BLaER1 (cell line): ENCODE data around the gene SIN3A.
"Not testable (repeated sequence)": the region's sequence is repeated elsewhere in the genome, so short reads cannot be mapped to it uniquely, and the experiment has no call there.

ENCODE experiments used
- H3K27ac ChIP-seq: shearing (Covaris generic); formaldehyde crosslinking; 2 replicates; pipeline ENCODE4 v1.8.1; 2022
- H3K27me3 ChIP-seq: shearing (Covaris generic); formaldehyde crosslinking; 2 replicates; pipeline ENCODE4 v1.8.1; 2022
- H3K36me3 ChIP-seq: shearing (Covaris generic); formaldehyde crosslinking; 2 replicates; pipeline ENCODE4 v1.8.1; 2022
- H3K4me1 ChIP-seq: shearing (Covaris generic); formaldehyde crosslinking; 2 replicates; pipeline ENCODE4 v1.8.1; 2022
- H3K4me2 ChIP-seq: shearing (Covaris generic); formaldehyde crosslinking; 2 replicates; pipeline ENCODE4 v1.8.1; 2022
- H3K4me3 ChIP-seq: shearing (Covaris generic); formaldehyde crosslinking; 2 replicates; pipeline ENCODE4 v1.8.1; 2022
- H3K9ac ChIP-seq: shearing (Covaris generic); formaldehyde crosslinking; 2 replicates; pipeline ENCODE4 v1.8.1; 2022
- H3K9me3 ChIP-seq: shearing (Covaris generic); formaldehyde crosslinking; 2 replicates; pipeline ENCODE4 v1.8.1; 2022
- H4K20me1 ChIP-seq: shearing (Covaris generic); formaldehyde crosslinking; 2 replicates; pipeline ENCODE4 v1.8.1; 2022
- Cebpa-rat ChIP-seq: shearing (Covaris generic); IDR thresholded peaks from 2 replicates; pipeline ENCODE4 v1.8.1; 2022

The SIN3A gene

DNA sequence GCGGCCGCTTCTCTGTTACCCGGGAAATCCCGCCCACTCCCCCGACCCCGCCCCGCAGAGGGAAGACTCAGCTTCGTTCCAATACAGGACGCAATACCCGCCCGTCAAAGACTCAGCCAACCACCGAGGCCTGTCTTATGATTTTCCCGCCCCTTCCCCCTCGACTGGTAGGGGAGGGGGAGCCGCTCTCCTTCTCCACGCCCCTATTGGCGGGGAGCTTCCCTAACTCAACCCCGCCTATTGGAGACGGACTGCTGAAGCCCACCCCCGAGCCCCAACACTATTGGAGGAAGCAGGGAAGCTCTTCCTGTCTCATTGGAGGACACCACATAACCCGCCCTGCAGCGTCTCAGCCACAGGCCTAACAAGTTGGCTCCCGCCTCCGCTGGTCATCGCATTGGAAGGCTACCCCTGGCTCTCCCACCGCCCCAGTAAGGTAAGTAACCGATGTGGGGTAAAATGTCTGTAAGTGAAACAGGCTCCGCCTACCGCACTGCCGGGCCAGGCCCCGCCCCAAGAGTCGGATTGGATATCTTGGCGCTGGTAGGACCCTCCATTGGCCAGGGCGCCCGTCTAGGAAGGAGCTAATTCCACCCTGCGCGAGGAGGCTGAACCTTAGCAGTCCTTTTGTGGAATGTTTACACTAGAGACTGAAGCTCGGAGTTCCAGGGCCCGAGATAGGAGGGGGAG is at the start of gene SIN3A:
Gene SIN3A, minus strand, starts transcription at position 17 of the 690 bp plus-strand sequence. CDS start 21,315 bp downstream, outside the sequence.
- no peak for TF ChIP-seq Cebpa-rat
- Histone ChIP-seq H3K4me2 (peak within 1 kb of the TSS; percentile 98), H4K20me1 (peaks cover 43% of the 10 kb centered on the region), H3K27me3 (no peaks in the 10 kb centered on the region), H3K4me3 (peak within 1 kb of the TSS; percentile 90), H3K27ac (peak within 1 kb of the TSS; percentile 96), H3K9ac (peak within 1 kb of the TSS; percentile 93), H3K4me1 (peaks cover 46% of the 10 kb centered on the region), H3K9me3 (no peaks in the 10 kb centered on the region), H3K36me3 (peaks cover 16% of the 10 kb centered on the region)

DNA sequence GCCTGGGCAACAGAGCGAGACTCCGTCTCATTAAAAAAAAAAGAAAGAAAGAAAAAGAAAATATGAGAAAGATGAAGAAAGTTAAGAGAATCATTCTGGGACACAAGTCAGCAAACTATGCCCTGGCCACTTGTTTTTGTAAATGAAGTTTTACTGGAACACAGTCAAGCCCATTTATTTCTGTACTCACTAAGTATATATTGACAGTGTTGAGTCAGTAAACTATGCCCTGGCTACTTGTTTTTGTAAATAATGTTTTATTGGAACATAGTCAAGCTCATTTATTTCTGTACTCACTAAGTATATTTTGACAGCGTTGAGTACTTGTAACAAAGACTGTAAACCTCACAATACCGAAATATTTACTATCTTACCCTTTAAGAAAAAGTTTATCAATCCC is 42.2 kb upstream of the SIN3A start:
- no peak for TF ChIP-seq Cebpa-rat
- Histone ChIP-seq H3K9ac (no peak overlapping the region), H3K36me3 (peaks cover 87% of the 10 kb centered on the region), H3K27me3 (no peaks in the 10 kb centered on the region), H3K4me1 (no peaks in the 10 kb centered on the region), H4K20me1 (no peaks in the 10 kb centered on the region), H3K4me3 (no peak overlapping the region), H3K4me2 (no peak overlapping the region), H3K27ac (no peak overlapping the region), H3K9me3 (no peaks in the 10 kb centered on the region)

DNA sequence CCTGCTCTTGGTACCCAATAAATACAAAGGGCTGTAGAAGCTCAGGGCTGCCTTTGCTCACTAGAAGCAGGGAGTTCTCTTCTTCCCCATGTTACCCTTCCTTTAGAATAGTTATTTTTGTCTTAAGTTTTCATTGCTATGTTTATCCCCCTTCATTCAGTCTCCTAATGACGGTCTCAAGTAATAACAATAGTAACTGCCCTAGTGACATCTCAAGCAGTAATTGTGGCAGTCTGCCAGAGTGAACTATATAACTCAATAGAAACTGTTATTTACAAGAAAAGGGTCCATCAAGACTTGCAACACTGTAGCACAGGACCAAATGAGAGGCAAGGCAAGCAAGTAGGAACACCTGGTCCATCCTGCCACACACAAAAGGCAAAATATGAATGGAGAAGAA is 32.5 kb upstream of the SIN3A start:
- Histone ChIP-seq H3K27ac (no peak overlapping the region), H3K36me3 (peaks cover 69% of the 10 kb centered on the region), H3K9ac (no peak overlapping the region), H3K9me3 (peaks cover 21% of the 10 kb centered on the region), H3K4me3 (no peak overlapping the region), H3K27me3 (no peaks in the 10 kb centered on the region), H3K4me2 (no peak overlapping the region), H3K4me1 (no peaks in the 10 kb centered on the region), H4K20me1 (no peaks in the 10 kb centered on the region)
- TF ChIP-seq Cebpa-rat, result no peak

DNA sequence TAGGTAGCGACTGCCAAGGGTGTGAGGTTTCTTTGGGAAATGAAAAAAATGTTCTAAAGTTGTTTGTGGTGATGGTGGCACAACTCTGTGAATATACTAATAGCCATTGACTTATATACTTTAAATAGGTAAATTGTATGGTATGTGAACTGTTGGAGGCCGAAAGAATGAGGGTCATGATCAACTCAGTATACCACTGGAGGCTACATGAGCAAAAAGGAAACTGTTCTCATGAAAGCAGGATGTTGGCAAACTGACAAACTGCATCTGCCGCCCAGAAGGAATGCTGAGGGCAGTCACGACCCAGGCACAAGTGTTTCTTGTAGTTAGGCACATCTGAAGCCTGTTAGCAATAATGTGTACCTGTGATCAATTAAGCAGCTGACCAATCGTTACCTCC is 32.1 kb upstream of the SIN3A start:
- H3K27ac ChIP-seq, H4K20me1 ChIP-seq, H3K4me2 ChIP-seq, H3K4me3 ChIP-seq, H3K9ac ChIP-seq, H3K27me3 ChIP-seq, H3K4me1 ChIP-seq: not testable (repeated sequence)
- peaks cover 69% of the 10 kb centered on the region for H3K36me3 ChIP-seq
- H3K9me3 ChIP-seq, result peaks cover 21% of the 10 kb centered on the region

DNA sequence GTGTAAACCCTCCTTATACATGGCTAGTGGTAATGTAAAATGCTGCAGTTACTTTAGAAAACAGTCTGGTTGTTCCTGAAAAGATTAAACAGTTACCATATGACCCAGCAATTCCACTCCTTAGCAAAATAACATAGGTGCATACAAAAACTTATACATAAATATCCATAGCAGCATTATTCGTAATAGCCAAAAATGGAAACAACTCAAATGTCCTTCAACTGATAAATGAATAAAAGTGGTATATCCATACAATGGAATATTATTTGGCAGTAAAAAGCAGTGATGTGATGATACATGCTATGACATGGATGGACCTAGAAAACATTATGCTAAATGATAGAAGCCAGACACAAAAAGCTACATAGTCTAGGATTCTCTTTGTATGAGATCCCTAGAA is 31.6 kb upstream of the SIN3A start:
- peaks cover 21% of the 10 kb centered on the region for H3K9me3 ChIP-seq
- H3K36me3 ChIP-seq, result peaks cover 69% of the 10 kb centered on the region
- no peaks in the 10 kb centered on the region for H4K20me1 ChIP-seq
- H3K27ac ChIP-seq, result no peak overlapping the region
- H3K9ac ChIP-seq, result no peak overlapping the region
- H3K4me3 ChIP-seq, result no peak overlapping the region
- H3K27me3 ChIP-seq, result no peaks in the 10 kb centered on the region
- TF ChIP-seq Cebpa-rat, result no peak
- H3K4me2 ChIP-seq, result no peak overlapping the region
- H3K4me1 ChIP-seq, result no peaks in the 10 kb centered on the region

DNA sequence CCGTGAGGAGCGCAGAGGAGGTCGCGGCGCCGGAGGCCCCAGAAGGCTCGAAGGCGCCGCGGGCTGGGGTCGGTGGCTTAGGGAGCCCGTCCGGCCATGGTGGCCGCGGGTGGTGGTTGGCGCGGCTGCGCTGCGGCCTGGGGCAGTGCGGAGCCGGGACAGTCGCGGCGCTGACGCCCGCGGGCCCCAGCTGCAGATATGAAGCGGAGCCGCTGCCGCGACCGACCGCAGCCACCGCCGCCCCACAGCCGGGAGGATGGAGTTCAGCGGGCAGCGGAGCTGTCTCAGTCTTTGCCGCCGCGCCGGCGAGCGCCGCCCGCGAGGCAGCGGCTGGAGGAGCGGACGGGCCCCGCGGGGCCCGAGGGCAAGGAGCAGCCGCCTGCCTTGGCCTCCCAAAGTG is 29.0 kb upstream of the SIN3A start:
- not testable (repeated sequence) for H3K27ac ChIP-seq, H3K27me3 ChIP-seq, H3K4me1 ChIP-seq, H4K20me1 ChIP-seq, H3K9ac ChIP-seq, H3K4me3 ChIP-seq, H3K4me2 ChIP-seq
- H3K9me3 ChIP-seq, result peaks cover 21% of the 10 kb centered on the region
- H3K36me3 ChIP-seq, result peaks cover 74% of the 10 kb centered on the region

DNA sequence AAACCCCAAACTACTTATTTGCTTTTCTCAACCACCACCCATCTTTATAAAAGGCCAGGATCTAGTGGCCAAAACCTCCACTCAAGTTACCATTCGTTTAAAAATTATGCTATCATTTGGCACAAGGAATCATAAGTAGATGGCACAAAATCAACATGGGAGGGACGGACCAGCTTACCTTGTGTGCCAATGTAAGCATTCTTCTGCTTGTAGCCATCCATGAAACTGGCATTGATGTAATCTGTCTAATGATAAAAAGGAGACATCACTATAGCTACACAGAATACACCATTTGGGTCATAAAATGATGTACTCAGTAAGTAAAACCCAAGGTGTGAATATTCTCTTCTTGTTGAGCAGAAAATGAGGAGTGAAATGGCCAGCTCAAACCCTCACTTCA is 28.2 kb upstream of the SIN3A start:
- Histone ChIP-seq H3K4me2 (no peak overlapping the region), H3K36me3 (peaks cover 77% of the 10 kb centered on the region), H3K4me1 (no peaks in the 10 kb centered on the region)

DNA sequence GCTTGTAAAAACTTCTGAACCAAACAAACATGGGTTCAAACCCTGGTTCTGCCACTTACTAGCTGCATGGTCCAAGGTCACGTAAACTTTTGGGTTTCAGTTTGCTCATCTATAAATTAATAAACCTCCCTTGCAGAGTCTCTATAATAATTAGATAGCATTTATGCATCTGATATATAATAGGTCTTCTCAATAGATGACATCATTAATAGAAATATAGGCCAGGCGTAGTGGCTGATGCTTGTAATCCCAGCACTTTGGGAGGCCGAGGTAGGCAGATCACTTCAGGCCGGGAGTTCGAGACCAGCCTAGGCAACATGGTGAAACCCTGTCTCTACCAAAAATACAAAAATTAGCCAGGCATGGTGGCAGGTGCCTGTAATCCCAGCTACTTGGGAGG is 25.6 kb upstream of the SIN3A start:
- not testable (repeated sequence) for H3K4me2 ChIP-seq, H3K9ac ChIP-seq
- H3K36me3 ChIP-seq, result peaks cover 81% of the 10 kb centered on the region

More for the DNA sequence above, 28.2 kb upstream of the SIN3A start:
- H3K9me3 ChIP-seq, result peaks cover 21% of the 10 kb centered on the region
- H3K27ac ChIP-seq, result no peak overlapping the region
- no peak overlapping the region for H3K9ac ChIP-seq
- TF ChIP-seq Cebpa-rat, result no peak
- H4K20me1 ChIP-seq, result no peaks in the 10 kb centered on the region
- H3K27me3 ChIP-seq, result no peaks in the 10 kb centered on the region
- no peak overlapping the region for H3K4me3 ChIP-seq

DNA sequence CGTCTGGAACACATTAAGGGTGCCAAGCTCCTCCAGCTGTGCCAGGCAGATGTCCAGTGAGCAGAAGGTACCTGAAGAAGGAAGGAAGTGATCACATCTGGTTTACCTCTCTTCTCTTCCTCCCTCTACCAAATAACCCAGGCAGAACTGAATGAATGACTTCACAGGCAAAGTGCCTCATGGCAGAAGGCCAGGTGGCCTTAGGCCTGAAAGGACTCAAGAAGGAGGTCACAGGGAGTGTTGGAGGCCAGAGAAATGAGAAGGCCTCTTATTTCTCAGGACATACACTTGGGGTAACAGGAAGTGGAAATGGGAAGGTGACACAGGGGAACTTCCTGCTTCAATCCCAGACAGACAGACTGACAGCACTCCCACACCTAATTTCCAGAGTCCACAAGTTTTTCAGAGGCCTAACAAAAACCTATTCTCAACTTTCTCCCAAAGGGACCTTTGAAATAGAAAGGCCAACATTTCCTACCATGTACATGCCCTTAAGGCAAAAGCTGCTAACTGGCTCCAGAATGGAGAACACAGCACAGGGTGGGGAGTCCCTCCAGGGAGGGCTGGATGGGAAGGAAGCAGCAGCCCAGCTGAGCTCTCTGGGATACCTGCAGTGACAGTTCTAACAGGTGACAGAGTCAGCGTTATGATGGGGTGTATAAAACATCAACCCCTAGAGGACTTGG is 17.6 kb upstream of the SIN3A start:
- no peak for TF ChIP-seq Cebpa-rat
- Histone ChIP-seq H3K4me2 (no peak overlapping the region), H4K20me1 (0 out of 2 replicates have a peak, but pooled peaks cover 10% of the 10 kb centered on the region), H3K4me3 (no peak overlapping the region), H3K4me1 (no peaks in the 10 kb centered on the region), H3K9me3 (no peaks in the 10 kb centered on the region), H3K27me3 (no peaks in the 10 kb centered on the region), H3K36me3 (peaks cover 95% of the 10 kb centered on the region), H3K27ac (no peak overlapping the region), H3K9ac (no peak overlapping the region)

More for the DNA sequence above, 25.6 kb upstream of the SIN3A start:
- H3K27me3 ChIP-seq, H3K4me3 ChIP-seq, H4K20me1 ChIP-seq, H3K27ac ChIP-seq, H3K9me3 ChIP-seq, H3K4me1 ChIP-seq: not testable (repeated sequence)

DNA sequence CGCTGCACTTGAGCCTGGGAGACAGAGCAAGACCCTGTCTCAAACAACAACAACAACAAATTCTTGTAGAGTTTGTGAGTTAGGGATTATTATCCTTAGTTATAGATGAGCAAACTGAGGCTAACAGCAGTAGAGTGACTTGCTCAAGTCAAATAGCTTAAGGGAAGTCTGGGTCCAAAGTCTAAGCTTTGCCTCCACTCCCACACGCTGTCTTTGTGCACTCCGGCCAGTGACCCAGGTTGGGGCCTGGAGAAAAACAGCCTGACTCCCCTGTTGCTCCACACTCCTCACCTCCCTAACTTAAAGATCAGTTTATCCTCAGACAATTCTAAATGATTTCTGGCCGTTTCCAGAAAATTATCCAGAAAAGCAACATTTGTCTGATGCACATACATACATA is 9.2 kb upstream of the SIN3A start:
- Histone ChIP-seq H3K9me3 (no peaks in the 10 kb centered on the region), H3K4me3 (no peak overlapping the region), H3K27me3 (no peaks in the 10 kb centered on the region), H3K27ac (no peak overlapping the region), H4K20me1 (no peaks in the 10 kb centered on the region), H3K36me3 (peaks cover 19% of the 10 kb centered on the region), H3K4me2 (no peak overlapping the region), H3K9ac (no peak overlapping the region), H3K4me1 (peaks cover 9% of the 10 kb centered on the region; the same call in 1 of the 2 replicates)
- TF ChIP-seq Cebpa-rat, result no peak
